HepG2 (cell line): Measurements from ENCODE around the gene KLHDC1. TPM values are rescaled to one million over a fixed set of nuclear protein-coding genes. Genes with fewer than 3 reads are reported as not detected.

Experiments used
- MED1 ChIP-seq: sonication (generic); formaldehyde crosslinking; IDR thresholded peaks from 2 replicates; pipeline ENCODE4 v1.4.0; 2020; ENCODE audit warnings: missing genetic modification reagents
- NAIF1 ChIP-seq: sonication (generic); formaldehyde crosslinking; IDR thresholded peaks from 2 replicates; pipeline ENCODE4 v1.5.0; 2020; ENCODE audit warnings: mild to moderate bottlenecking, missing genetic modification reagents, borderline replicate concordance
- THAP9 ChIP-seq: sonication (generic); formaldehyde crosslinking; IDR thresholded peaks from 2 replicates; pipeline ENCODE4; 2020; ENCODE audit warnings: missing genetic modification reagents, mild to moderate bottlenecking, borderline replicate concordance
- ZBTB40 ChIP-seq, 2 experiments: fragments of 450-650 bp in 1 of 2; sonication (generic) in 1 of 2; formaldehyde crosslinking in 1 of 2; IDR thresholded peaks; 2 replicates each; pipeline versions ENCODE4 v1.6.1 to v1.8.0; 2016 to 2022; ENCODE audit warnings: antibody characterized with exemption in 1 of 2, mild to moderate bottlenecking in 1 of 2, missing genetic modification reagents in 1 of 2
- ZNF484 ChIP-seq: sonication (generic); formaldehyde crosslinking; IDR thresholded peaks from 2 replicates; pipeline ENCODE4 v1.5.1; 2020; ENCODE audit warnings: mild to moderate bottlenecking, low read depth, missing genetic modification reagents, borderline replicate concordance
- polyA plus RNA-seq, 8 experiments: library from polyadenylated mRNA; depleted of rRNA in 3 of 8; stranded (reverse) in 7 of 8; unstranded in 1 of 8; fragments of >200 nt; fragmentation: Illumina TruSeq in 4 of 8; extraction: Trizol in 4 of 8; gene quantifications; 2 replicates each; pipeline versions ENCODE4 v1.2.1 to v1.2.3, GENCODE V29; 2011 to 2016; ENCODE audit warnings: low read depth in 4 of 8, missing spikeins in 1 of 8, mixed read lengths in 1 of 8; ENCODE audit not compliant: insufficient read depth in 1 of 8
- total RNA-seq, 5 experiments: library from RNA; depleted of rRNA; stranded (reverse); fragments of >200 nt; fragmentation: Illumina TruSeq; extraction: Trizol; gene quantifications; 2 replicates each; pipeline ENCODE4 v1.2.3, GENCODE V29; 2016; ENCODE audit warnings: low read depth in 1 of 5
- TF ChIP-seq, protein P1 (sequence below): sonication (generic); formaldehyde crosslinking; IDR thresholded peaks from 2 replicates; pipeline ENCODE4 v1.4.0; 2020; ENCODE audit warnings: mild to moderate bottlenecking, missing genetic modification reagents

Gene KLHDC1
- total and polyA plus RNA-seq, 2 of the 13 experiments (the other 11 are each of a cell fraction or from before 2014, with no cell fraction given) = 0.11 TPM; not detected in 1

DNA sequence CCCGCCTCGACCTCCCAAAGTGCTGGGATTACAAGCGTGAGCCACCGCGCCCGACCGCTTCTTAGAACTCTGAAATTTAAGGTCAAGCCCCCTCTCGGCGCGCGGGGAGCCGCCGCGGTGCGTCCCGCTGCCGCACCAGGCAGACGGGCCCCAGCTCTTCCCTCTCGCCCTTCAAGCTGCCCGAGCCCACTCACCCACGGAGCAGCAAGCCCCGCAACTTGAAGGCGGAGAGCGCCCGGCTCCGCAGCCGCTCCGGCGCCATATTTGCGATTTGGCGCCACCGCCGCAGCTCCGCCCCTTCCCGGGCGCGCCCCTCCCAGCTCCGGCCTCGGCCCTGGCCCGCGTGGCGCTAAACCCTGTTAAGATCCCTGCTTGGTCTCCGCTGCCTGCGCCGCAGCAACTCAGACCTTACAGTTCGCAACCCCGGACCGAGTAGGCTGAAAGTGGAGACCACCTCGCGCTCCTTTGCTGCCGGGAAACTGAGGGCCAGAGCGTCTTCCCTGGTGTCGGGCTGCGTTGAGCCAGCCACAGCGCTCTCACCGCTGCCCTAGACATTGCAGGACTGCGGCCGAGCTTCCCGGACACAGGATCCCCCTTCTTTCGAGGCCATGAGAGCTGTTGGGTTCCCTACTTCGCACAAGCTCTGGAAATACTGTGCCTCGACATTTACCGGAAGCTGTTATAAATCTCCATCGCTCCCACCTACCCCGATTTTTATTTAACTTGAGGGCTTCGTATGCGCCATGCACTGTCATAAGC is 4.8 kb upstream of the KLHDC1 start, which contains the start of gene POLE2 (continued):
- TF ChIP-seq ZBTB40 (IDR thresholded peaks at IDR 0.05) = no peak
- TF ChIP-seq ZBTB40 (CRISPR knock-in tag; IDR thresholded peaks at IDR 0.05) = peak; percentile 76
- TF ChIP-seq THAP9 = peak; percentile 57; the same call in 1 of the 2 replicates
- peak; percentile 62; the same call in 1 of the 2 replicates for TF ChIP-seq NAIF1 (CRISPR knock-in tag)
- peak; percentile 44; the same call in 1 of the 2 replicates for TF ChIP-seq MED1 (CRISPR knock-in tag)
- TF ChIP-seq, protein P1, sequence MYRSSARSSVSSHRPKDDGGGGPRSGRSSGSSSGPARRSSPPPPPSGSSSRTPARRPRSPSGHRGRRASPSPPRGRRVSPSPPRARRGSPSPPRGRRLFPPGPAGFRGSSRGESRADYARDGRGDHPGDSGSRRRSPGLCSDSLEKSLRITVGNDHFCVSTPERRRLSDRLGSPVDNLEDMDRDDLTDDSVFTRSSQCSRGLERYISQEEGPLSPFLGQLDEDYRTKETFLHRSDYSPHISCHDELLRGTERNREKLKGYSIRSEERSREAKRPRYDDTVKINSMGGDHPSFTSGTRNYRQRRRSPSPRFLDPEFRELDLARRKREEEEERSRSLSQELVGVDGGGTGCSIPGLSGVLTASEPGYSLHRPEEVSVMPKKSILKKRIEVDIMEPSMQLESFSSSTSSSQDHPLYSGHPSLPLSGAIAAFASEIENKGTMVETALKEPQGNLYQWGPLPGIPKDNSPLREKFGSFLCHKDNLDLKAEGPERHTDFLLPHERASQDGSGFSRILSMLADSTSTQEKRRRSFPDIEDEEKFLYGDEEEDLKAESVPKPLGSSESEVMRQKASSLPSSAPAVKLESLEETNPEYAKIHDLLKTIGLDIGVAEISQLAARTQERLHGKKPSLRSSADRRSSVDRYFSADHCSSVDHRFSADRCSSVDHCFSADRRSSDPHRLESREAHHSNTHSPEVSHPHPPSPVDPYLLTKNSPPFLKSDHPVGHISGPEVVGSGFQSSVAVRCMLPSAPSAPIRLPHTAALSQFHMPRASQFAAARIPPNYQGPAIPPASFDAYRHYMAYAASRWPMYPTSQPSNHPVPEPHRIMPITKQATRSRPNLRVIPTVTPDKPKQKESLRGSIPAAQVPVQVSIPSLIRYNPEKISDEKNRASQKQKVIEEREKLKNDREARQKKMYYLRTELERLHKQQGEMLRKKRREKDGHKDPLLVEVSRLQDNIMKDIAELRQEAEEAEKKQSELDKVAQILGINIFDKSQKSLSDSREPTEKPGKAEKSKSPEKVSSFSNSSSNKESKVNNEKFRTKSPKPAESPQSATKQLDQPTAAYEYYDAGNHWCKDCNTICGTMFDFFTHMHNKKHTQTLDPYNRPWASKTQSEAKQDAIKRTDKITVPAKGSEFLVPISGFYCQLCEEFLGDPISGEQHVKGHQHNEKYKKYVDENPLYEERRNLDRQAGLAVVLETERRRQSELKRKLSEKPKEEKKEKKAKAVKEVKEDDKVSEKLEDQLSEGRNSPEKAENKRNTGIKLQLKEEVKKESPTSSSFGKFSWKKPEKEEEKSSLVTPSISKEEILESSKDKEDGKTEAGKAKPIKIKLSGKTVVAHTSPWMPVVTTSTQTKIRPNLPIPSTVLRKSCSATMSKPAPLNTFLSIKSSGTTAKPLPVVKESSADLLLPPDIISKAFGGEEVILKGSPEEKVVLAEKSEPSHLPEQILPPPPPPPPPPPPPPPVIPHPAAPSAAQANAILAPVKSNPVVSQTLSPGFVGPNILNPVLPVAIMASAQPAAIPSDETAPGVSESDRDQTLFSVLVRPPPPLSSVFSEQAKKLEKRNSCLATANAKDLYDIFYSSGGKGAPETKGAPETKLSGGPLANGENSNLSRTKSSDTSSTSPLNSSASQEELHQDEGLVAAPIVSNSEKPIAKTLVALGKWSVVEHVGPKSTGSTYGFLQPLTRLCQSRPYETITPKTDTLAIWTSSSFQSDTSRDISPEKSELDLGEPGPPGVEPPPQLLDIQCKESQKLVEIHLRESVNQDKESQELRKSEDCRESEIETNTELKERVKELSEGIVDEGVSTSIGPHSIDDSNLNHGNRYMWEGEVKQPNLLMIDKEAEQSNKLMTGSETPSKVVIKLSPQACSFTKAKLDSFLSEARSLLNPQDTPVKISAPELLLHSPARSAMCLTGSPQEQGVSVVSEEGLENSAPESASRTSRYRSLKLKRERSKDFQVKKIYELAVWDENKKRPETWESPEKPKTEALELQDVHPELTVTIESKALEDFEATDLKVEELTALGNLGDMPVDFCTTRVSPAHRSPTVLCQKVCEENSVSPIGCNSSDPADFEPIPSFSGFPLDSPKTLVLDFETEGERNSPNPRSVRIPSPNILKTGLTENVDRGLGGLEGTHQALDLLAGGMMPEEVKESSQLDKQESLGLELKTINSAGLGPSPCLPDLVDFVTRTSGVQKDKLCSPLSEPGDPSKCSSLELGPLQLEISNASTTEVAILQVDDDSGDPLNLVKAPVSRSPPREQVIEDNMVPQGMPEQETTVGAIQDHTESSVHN = peak; percentile 67; the same call in 1 of the 2 replicates
- no peak for TF ChIP-seq ZNF484
